A673 (cell line): ENCODE data around the gene IGF2R. TPM values are rescaled to one million over a fixed set of nuclear protein-coding genes. Genes with fewer than 3 reads are reported as not detected.

Source experiments
- BruUV-seq: library from RNA; stranded (reverse); fragments of 400-500 nt; replicated peaks from 2 replicates; lab custom pipeline; 2021; lab: Mats Ljungman, UMichigan
- CTCF ChIA-PET: fragments of 300-600 bp; sonication (Branson Sonifier 250); formaldehyde crosslinking; loops from one replicate; lab custom pipeline; 2022; ENCODE audit warnings: antibody characterized with exemption; lab: Charles Lee
- POLR2A ChIA-PET: fragments of 300-600 bp; sonication (Branson Sonifier 250); formaldehyde crosslinking; loops from one replicate; lab custom pipeline; 2022; ENCODE audit warnings: antibody characterized with exemption; ENCODE audit not compliant: low non-redundant PET; lab: Charles Lee
- DNase-seq: peaks from one replicate; pipeline ENCODE4 v3.0.0-alpha.2; 2015; ENCODE audit warnings: low spot score
- H3K27ac ChIP-seq: fragments of 200-600 bp; sonication (generic); 2 replicates; pipeline ENCODE4 v1.5.1; 2016; ENCODE audit warnings: mixed run types, low read depth, mild to moderate bottlenecking, mixed read lengths, antibody characterized with exemption, low read length; ENCODE audit not compliant: poor library complexity, severe bottlenecking
- H3K27me3 ChIP-seq: fragments of 200-600 bp; sonication (generic); replicated peaks from 2 replicates; pipeline ENCODE4 v1.6.1; 2017; ENCODE audit warnings: mixed run types, low read depth, mild to moderate bottlenecking, mixed read lengths, antibody characterized with exemption, low read length; ENCODE audit not compliant: insufficient read depth, poor library complexity
- H3K36me3 ChIP-seq: fragments of 200-600 bp; sonication (generic); 2 replicates; pipeline ENCODE4 v1.6.1; 2016; ENCODE audit warnings: mixed run types, mild to moderate bottlenecking, mixed read lengths, antibody characterized with exemption, low read length; ENCODE audit not compliant: insufficient read depth, poor library complexity, severe bottlenecking
- H3K4me1 ChIP-seq: fragments of 200-600 bp; sonication (generic); 2 replicates; pipeline ENCODE4 v1.6.1; 2017; ENCODE audit warnings: mixed run types, mild to moderate bottlenecking, mixed read lengths, antibody characterized with exemption, low read length; ENCODE audit not compliant: insufficient read depth, poor library complexity, severe bottlenecking
- H3K4me3 ChIP-seq: fragments of 200-600 bp; sonication (generic); 2 replicates; pipeline ENCODE4 v1.5.1; 2016; ENCODE audit warnings: low read depth, mixed run types, mild to moderate bottlenecking, mixed read lengths, low read length; ENCODE audit not compliant: poor library complexity, severe bottlenecking
- H3K9me3 ChIP-seq: fragments of 200-600 bp; sonication (generic); 2 replicates; pipeline ENCODE4 v1.6.1; 2016; ENCODE audit warnings: mixed run types, low read depth, mild to moderate bottlenecking, mixed read lengths, antibody characterized with exemption, low read length; ENCODE audit not compliant: poor library complexity, severe bottlenecking
- EZH2 ChIP-seq: fragments of 200-600 bp; sonication (generic); IDR thresholded peaks from 2 replicates; pipeline ENCODE4 v1.6.1; 2017; ENCODE audit warnings: borderline replicate concordance, low read depth, mild to moderate bottlenecking, mixed read lengths, antibody characterized with exemption, low read length; ENCODE audit not compliant: poor library complexity, severe bottlenecking
- intact Hi-C: fragments of 100-400 bp; cut with micrococcal nuclease; formaldehyde crosslinking; loops from one replicate; pipeline ENCODE4 v1.10.0; 2022; ENCODE audit not compliant: unreplicated experiment
- total RNA-seq: library from RNA; stranded (reverse); gene quantifications from 2 replicates; pipeline ENCODE4 v1.2.3, GENCODE V29; 2021
- TF ChIP-seq, protein P1 (sequence below): fragments of 300-800, 200-600 bp; sonication (generic); conservative IDR thresholded peaks from 2 replicates; pipeline ENCODE4 v1.5.1; 2017; ENCODE audit warnings: low read depth, mild to moderate bottlenecking, antibody characterized with exemption, low read length, moderate library complexity, mixed read lengths

IGF2R gene
- total RNA-seq, 1 experiment from 2014 or later, result 67.4 TPM

DNA sequence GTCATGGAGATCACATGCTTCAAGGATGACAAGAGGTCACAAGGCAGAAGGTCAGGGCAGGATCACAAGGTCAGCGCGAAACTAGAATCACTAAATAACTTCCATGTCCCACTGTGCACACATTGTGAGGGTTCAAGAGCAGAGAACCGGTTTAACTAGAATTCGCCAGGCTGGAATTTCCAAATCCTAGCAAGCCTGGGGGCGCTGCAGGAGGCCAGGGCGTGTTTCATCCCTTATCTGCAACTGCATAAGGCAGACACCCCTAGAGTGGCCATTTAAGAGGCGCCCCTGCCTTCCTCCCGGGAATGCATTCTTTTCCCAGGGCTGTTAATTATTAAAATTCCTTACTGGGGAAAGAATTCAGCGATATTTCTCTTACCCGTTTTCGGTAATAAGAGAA, 112.5 kb downstream of the IGF2R start:
- CTCF ChIA-PET, result no interaction called here
- DNase-seq, result no peak
- intact Hi-C loops, result no loop called here
- H3K4me1 ChIP-seq, result no peaks in the 10 kb centered on the region
- no peaks in the 10 kb centered on the region for H3K9me3 ChIP-seq
- H3K4me3 ChIP-seq, result no peak overlapping the region
- no TSS peak for BruUV-seq
- no peaks in the 10 kb centered on the region for H3K27me3 ChIP-seq
- POLR2A ChIA-PET, result no interaction called here
- H3K27ac ChIP-seq, result no peak overlapping the region
- H3K36me3 ChIP-seq, result peaks cover 48% of the 10 kb centered on the region
- TF ChIP-seq EZH2, result no peak
- TF ChIP-seq, protein P1, sequence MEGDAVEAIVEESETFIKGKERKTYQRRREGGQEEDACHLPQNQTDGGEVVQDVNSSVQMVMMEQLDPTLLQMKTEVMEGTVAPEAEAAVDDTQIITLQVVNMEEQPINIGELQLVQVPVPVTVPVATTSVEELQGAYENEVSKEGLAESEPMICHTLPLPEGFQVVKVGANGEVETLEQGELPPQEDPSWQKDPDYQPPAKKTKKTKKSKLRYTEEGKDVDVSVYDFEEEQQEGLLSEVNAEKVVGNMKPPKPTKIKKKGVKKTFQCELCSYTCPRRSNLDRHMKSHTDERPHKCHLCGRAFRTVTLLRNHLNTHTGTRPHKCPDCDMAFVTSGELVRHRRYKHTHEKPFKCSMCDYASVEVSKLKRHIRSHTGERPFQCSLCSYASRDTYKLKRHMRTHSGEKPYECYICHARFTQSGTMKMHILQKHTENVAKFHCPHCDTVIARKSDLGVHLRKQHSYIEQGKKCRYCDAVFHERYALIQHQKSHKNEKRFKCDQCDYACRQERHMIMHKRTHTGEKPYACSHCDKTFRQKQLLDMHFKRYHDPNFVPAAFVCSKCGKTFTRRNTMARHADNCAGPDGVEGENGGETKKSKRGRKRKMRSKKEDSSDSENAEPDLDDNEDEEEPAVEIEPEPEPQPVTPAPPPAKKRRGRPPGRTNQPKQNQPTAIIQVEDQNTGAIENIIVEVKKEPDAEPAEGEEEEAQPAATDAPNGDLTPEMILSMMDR, result no peak

DNA sequence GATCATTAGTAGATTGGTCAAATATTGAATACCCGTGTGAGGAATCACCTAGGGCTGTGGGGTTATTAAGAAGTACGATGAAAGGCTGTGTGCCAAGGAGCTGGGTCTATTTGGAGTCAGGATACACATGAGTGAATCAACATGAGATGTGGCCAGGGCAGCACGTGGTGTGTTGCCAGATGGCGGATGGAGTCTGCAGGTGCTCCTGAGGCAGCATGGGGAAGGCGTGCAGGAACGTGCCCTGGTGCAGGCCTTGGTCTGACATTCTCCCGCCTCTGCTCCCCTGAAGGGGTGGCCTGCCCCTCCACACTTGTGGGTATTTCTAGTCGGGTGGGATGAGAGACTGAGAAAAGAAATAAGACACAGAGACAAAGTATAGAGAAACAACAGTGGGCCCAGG, 113.7 kb downstream of the IGF2R start:
- ChIA-PET POLR2A (no interaction called here), CTCF (no interaction called here)

DNA sequence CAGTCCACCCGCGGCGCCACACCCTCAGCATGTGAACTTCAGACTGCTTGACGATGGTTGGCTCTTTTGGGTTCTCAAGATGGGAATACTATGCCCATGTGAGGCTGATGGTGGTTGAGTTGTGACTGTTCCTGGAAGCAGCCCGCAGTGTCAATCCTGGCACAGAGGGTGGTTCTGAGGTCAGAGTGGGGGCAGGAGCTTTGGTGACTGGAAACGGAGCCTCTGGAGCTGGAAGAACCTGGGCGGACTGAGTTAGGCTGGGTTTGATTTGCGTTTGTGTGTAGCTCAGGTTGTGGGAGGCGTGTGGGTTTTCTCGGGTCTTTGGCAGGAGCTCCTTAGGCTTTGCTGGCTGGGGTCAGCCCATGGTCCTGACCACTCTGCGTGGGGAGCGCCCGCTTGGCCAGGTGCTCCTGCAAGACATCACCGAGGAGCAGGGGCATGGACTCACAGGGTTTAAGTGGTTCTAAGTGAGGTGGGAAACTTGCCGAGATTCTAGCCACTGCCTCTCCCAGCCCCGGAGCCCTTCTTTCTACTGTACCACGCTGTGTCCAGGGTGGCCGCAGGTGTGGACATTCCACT, 115.4 kb downstream of the IGF2R start:
- Histone ChIP-seq H3K27me3 (no peaks in the 10 kb centered on the region), H3K4me3 (no peak overlapping the region), H3K9me3 (no peaks in the 10 kb centered on the region), H3K4me1 (no peaks in the 10 kb centered on the region), H3K36me3 (peaks cover 40% of the 10 kb centered on the region), H3K27ac (no peak overlapping the region)
- ChIA-PET CTCF (no interaction called here), POLR2A (no interaction called here)
- TF ChIP-seq, protein P1, result no peak
- no peak for TF ChIP-seq EZH2
- DNase-seq, result no peak
- BruUV-seq, result no TSS peak
- intact Hi-C loops, result no loop called here

More for the DNA sequence above, 113.7 kb downstream of the IGF2R start:
- no peaks in the 10 kb centered on the region for H3K9me3 ChIP-seq
- intact Hi-C loops, result no loop called here
- BruUV-seq, result no TSS peak
- H3K4me1 ChIP-seq, result no peaks in the 10 kb centered on the region
- no peaks in the 10 kb centered on the region for H3K27me3 ChIP-seq
- H3K4me3 ChIP-seq, result no peak overlapping the region
- TF ChIP-seq EZH2, result no peak
- TF ChIP-seq, protein P1, result no peak
- H3K36me3 ChIP-seq, result peaks cover 46% of the 10 kb centered on the region
- no peak overlapping the region for H3K27ac ChIP-seq
- no peak for DNase-seq
